Activated CD8-positive, alpha-beta memory T cell treated with anti-CD3 and anti-CD28 coated beads for 24 hours (primary cell): ENCODE measurements around the gene ZFHX3.
"Not testable (repeated sequence)": the region's sequence is repeated elsewhere in the genome, so short reads cannot be mapped to it uniquely, and the experiment has no call there.

Experiments
- DNase-seq: peaks from one replicate; pipeline ENCODE4 v3.0.0-alpha.2; 2020

The ZFHX3 gene

GRCh38 chr16:72995882-72996270, 52.1 kb downstream of the ZFHX3 start:
- DNase-seq, result not testable (repeated sequence)

- no peak for DNase-seq
These were observed 52.6 kb downstream of the ZFHX3 start for GRCh38 chr16:72995151-72995881.

- no peak for DNase-seq
These were observed 55.8 kb downstream of the ZFHX3 start for GRCh38 chr16:72992142-72992601.

GRCh38 chr16:72991644-72992043, 56.3 kb downstream of the ZFHX3 start:
- no peak for DNase-seq

GRCh38 chr16:72991211-72991610, 56.7 kb downstream of the ZFHX3 start:
- no peak for DNase-seq

- no peak for DNase-seq
These were observed 57.4 kb downstream of the ZFHX3 start for GRCh38 chr16:72990571-72990970.

GRCh38 chr16:72989579-72990551, 58.1 kb downstream of the ZFHX3 start:
- DNase-seq, result no peak

- not testable (repeated sequence) for DNase-seq
These were observed 58.7 kb downstream of the ZFHX3 start for GRCh38 chr16:72989203-72989578.

- no peak for DNase-seq
These were observed 59.4 kb downstream of the ZFHX3 start for GRCh38 chr16:72988569-72988968.

- DNase-seq, result no peak
These were observed 60.4 kb downstream of the ZFHX3 start for GRCh38 chr16:72987480-72987901.

GRCh38 chr16:72985995-72986394, 61.9 kb downstream of the ZFHX3 start:
- no peak for DNase-seq

- no peak for DNase-seq
These were observed 62.6 kb downstream of the ZFHX3 start for GRCh38 chr16:72985148-72985941.

- no peak for DNase-seq
These were observed 64.1 kb downstream of the ZFHX3 start for GRCh38 chr16:72983728-72984350.

GRCh38 chr16:72983241-72983640, 64.7 kb downstream of the ZFHX3 start:
- DNase-seq, result no peak

- no peak for DNase-seq
These were observed 68.0 kb downstream of the ZFHX3 start for GRCh38 chr16:72979974-72980373.

- no peak for DNase-seq
These were observed 69.7 kb downstream of the ZFHX3 start for GRCh38 chr16:72978212-72978611.

- DNase-seq, result no peak
These were observed 70.8 kb downstream of the ZFHX3 start for GRCh38 chr16:72977127-72977526.

- no peak for DNase-seq
These were observed 71.4 kb downstream of the ZFHX3 start for GRCh38 chr16:72976438-72977064.

- no peak for DNase-seq
These were observed 72.0 kb downstream of the ZFHX3 start for GRCh38 chr16:72975809-72976437.

- no peak for DNase-seq
These were observed 73.7 kb downstream of the ZFHX3 start for GRCh38 chr16:72974142-72974769.
